Uterus (tissue), 4 donors: ENCODE results near the gene KIAA1586. TPM values are rescaled to one million over a fixed set of nuclear protein-coding genes. Genes with fewer than 3 reads are reported as not detected.

Experiments used
- DNase-seq, 2 donors: peaks; one replicate each; pipeline ENCODE4 v3.0.0-alpha.2; 2019 to 2020
- H3K27ac ChIP-seq, 2 donors: fragments of 200-600 bp; sonication (generic); 1 replicate in 1 of 2; 2 replicates in 1 of 2; pipeline ENCODE4 v1.5.1; 2016 to 2018
- H3K27me3 ChIP-seq, 2 donors: fragments of 200-600 bp; sonication (generic); one replicate each; pipeline ENCODE4 v1.5.1; 2018 to 2019; ENCODE audit warnings: control low read depth in 1 of 2
- H3K36me3 ChIP-seq, 2 donors: fragments of 200-600 bp; sonication (generic); one replicate each; pipeline ENCODE4 v1.5.1; 2019; ENCODE audit warnings: control low read depth in 1 of 2
- H3K4me1 ChIP-seq, 2 donors: fragments of 200-600 bp; sonication (generic); one replicate each; pipeline ENCODE4 v1.5.1; 2018 to 2019; ENCODE audit warnings: control low read depth in 1 of 2
- H3K4me3 ChIP-seq, 2 donors: fragments of 200-600 bp; sonication (generic); 1 replicate in 1 of 2; 2 replicates in 1 of 2; pipeline ENCODE4 v1.5.1; 2018 to 2019; ENCODE audit warnings: mild to moderate bottlenecking in 1 of 2
- H3K9me3 ChIP-seq, 2 donors: fragments of 200-600 bp; sonication (generic); one replicate each; pipeline ENCODE4 v1.5.1; 2019; ENCODE audit warnings: control low read depth in 1 of 2
- POLR2A ChIP-seq, 2 donors: fragments of 450-650 bp; IDR thresholded peaks; one replicate each; pipeline ENCODE4 v1.6.1; 2016; ENCODE audit warnings: antibody characterized with exemption in 2 of 2, mild to moderate bottlenecking in 1 of 2, moderate library complexity in 1 of 2
- intact Hi-C: fragments of 100-400 bp; cut with DNase I; formaldehyde crosslinking; loops from one replicate; pipeline ENCODE4 v1.15.1; 2023; ENCODE audit warnings: low total_unique reads
- total RNA-seq, 4 donors: library from RNA; depleted of rRNA in 3 of 4; stranded (reverse); fragments of >200 nt in 3 of 4; gene quantifications; one replicate each; pipeline versions ENCODE4 v1.1.0 to v1.2.4, GENCODE V29; 2014 to 2023
- TF ChIP-seq, protein P1 (sequence below), 4 experiments: fragments of 200-600 bp in 2 of 4; fragments of 450-650 bp in 2 of 4; sonication (generic) in 2 of 4; IDR thresholded peaks; one replicate each; pipeline ENCODE4 v1.5.1; 2016 to 2019; ENCODE audit warnings: antibody characterized with exemption in 4 of 4, mild to moderate bottlenecking in 2 of 4, moderate library complexity in 1 of 4
- donor health status: DM: yes; HTN: yes; CAD: no.

KIAA1586 gene
- total RNA-seq, 4 donors from 2014 or later = 18.5 to 60.3 (median 28.9) TPM

DNA sequence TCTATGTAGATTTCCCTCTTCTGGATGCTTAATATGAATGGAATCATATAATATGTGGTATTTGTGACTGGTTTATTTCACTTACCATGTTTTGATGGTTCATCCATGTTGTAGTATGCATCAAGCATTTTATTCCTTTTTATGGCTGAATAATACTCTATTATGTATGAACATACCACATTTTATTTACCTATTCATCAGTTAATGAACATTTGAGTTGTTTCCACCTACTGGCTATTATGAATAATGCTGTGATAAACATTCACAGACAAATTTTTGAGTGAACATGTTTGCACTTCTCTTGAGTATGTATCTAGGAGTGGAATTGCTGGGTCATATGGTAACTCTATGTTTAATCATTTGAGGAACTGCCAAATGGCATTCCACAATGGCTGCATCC lies 28.6 kb downstream of the KIAA1586 start:
- TF ChIP-seq, protein P1, sequence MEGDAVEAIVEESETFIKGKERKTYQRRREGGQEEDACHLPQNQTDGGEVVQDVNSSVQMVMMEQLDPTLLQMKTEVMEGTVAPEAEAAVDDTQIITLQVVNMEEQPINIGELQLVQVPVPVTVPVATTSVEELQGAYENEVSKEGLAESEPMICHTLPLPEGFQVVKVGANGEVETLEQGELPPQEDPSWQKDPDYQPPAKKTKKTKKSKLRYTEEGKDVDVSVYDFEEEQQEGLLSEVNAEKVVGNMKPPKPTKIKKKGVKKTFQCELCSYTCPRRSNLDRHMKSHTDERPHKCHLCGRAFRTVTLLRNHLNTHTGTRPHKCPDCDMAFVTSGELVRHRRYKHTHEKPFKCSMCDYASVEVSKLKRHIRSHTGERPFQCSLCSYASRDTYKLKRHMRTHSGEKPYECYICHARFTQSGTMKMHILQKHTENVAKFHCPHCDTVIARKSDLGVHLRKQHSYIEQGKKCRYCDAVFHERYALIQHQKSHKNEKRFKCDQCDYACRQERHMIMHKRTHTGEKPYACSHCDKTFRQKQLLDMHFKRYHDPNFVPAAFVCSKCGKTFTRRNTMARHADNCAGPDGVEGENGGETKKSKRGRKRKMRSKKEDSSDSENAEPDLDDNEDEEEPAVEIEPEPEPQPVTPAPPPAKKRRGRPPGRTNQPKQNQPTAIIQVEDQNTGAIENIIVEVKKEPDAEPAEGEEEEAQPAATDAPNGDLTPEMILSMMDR (IDR thresholded peaks at IDR 0.05) = no peak
- TF ChIP-seq POLR2A (IDR thresholded peaks at IDR 0.05) = no peak
- H3K27ac ChIP-seq = no peak overlapping the region
- H3K27me3 ChIP-seq = no peaks in the 10 kb centered on the region
- no peaks in the 10 kb centered on the region for H3K4me1 ChIP-seq
- H3K36me3 ChIP-seq = no peaks in the 10 kb centered on the region
- DNase-seq = no peak
- H3K9me3 ChIP-seq = no peaks in the 10 kb centered on the region
- intact Hi-C loops = no loop called here
- no peak overlapping the region for H3K4me3 ChIP-seq

GRCh38 chr6:57078531-57079207 lies 32.2 kb downstream of the KIAA1586 start:
- no peak overlapping the region for H3K27ac ChIP-seq
- no peaks in the 10 kb centered on the region for H3K27me3 ChIP-seq
- no peak for TF ChIP-seq POLR2A (IDR thresholded peaks at IDR 0.05)
- TF ChIP-seq, protein P1 (IDR thresholded peaks at IDR 0.05) = no peak
- no peaks in the 10 kb centered on the region for H3K4me1 ChIP-seq
- intact Hi-C loops = no loop called here
- DNase-seq = no peak
- H3K9me3 ChIP-seq = no peaks in the 10 kb centered on the region
- no peaks in the 10 kb centered on the region for H3K36me3 ChIP-seq
- H3K4me3 ChIP-seq = no peak overlapping the region

GRCh38 chr6:57085471-57085870 lies 39.0 kb downstream of the KIAA1586 start:
- Histone ChIP-seq H3K36me3 (no peaks in the 10 kb centered on the region), H3K27ac (no peak overlapping the region), H3K27me3 (no peaks in the 10 kb centered on the region), H3K9me3 (no peaks in the 10 kb centered on the region), H3K4me1 (no peaks in the 10 kb centered on the region), H3K4me3 (no peak overlapping the region)
- DNase-seq = no peak
- TF ChIP-seq, protein P1 (IDR thresholded peaks at IDR 0.05) = no peak
- no peak for TF ChIP-seq POLR2A (IDR thresholded peaks at IDR 0.05)
- intact Hi-C loops = no loop called here

DNA sequence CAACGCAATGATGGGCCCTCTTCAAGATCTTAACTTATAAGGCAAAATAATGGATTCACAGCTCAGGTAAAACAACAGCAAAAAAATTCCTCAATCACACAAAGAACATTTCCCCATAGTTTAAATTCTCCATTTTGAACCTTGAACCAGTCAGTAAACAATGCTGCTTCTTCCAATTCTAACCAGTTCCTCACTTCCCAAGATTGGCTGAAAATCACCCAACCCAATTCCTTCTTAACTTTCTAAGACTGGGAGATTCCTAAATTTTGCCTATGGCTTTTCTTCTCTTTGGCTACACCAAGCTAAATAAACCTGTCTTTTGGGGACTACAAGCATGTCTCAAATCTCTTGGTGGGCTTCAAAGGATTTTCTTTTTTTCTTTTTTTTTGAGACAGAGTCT lies 40.4 kb downstream of the KIAA1586 start:
- no peak overlapping the region for H3K4me3 ChIP-seq
- TF ChIP-seq, protein P1 (IDR thresholded peaks at IDR 0.05) = no peak
- TF ChIP-seq POLR2A (IDR thresholded peaks at IDR 0.05) = no peak
- H3K9me3 ChIP-seq = no peaks in the 10 kb centered on the region
- H3K27me3 ChIP-seq = no peaks in the 10 kb centered on the region
- peaks cover 4 to 5% of the 10 kb centered on the region in 2 donors for H3K4me1 ChIP-seq
- no peak for DNase-seq
- intact Hi-C loops = no loop called here
- no peaks in the 10 kb centered on the region for H3K36me3 ChIP-seq
- no peak overlapping the region for H3K27ac ChIP-seq

DNA sequence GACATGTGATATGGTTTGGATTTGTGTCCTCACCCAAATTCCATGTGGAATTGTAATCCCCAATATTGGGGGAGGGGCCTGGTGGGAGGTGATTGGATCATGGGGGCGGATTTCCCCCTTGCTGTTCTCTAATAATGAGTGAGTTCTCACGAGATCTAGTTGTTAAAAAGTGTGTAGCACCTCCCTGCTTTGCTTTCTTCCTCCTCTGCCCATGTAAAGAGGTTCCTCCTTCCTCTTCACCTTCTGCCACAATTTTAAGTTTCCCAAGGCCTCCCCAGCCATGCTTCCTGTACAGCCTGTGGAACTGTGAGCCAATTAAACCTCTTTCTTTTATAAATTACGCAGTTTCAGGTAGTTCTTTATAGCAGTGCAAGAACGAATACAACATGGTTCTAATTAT lies 41.4 kb downstream of the KIAA1586 start:
- Histone ChIP-seq H3K27ac (no peak overlapping the region), H3K4me1 (peaks cover 7 to 15% of the 10 kb centered on the region in 2 donors), H3K4me3 (no peak overlapping the region), H3K27me3 (no peaks in the 10 kb centered on the region), H3K36me3 (no peaks in the 10 kb centered on the region), H3K9me3 (no peaks in the 10 kb centered on the region)
- DNase-seq = no peak
- TF ChIP-seq, protein P1 (IDR thresholded peaks at IDR 0.05) = no peak
- TF ChIP-seq POLR2A (IDR thresholded peaks at IDR 0.05) = no peak
- intact Hi-C loops = no loop called here
